GM04503 (cell line): Measurements from ENCODE around the gene FRRS1L.

ENCODE experiments used
- DNase-seq: peaks from one replicate; pipeline ENCODE4 v3.0.0-alpha.2; 2012; ENCODE audit warnings: low read depth

FRRS1L gene

GRCh38 chr9:109166771-109167601 lies at the start of gene FRRS1L:
TSS of gene FRRS1L (minus strand) at chr9:109167249. CDS start at chr9:109167138, 111 bp downstream.
- DNase-seq: no peak

GRCh38 chr9:109214414-109214813 lies 47.4 kb upstream of the FRRS1L start:
- DNase-seq: no peak

GRCh38 chr9:109213285-109214121 lies 46.5 kb upstream of the FRRS1L start:
- no peak for DNase-seq

- no peak for DNase-seq
Measured at GRCh38 chr9:109212768-109213167, 45.7 kb upstream of the FRRS1L start.

GRCh38 chr9:109206670-109207069 lies 39.6 kb upstream of the FRRS1L start:
- no peak for DNase-seq

GRCh38 chr9:109205526-109205925 lies 38.5 kb upstream of the FRRS1L start:
- no peak for DNase-seq

GRCh38 chr9:109203761-109204360 lies 36.8 kb upstream of the FRRS1L start:
- no peak for DNase-seq

GRCh38 chr9:109199676-109200075 lies 32.6 kb upstream of the FRRS1L start:
- DNase-seq: no peak

GRCh38 chr9:109198736-109199382 lies 31.8 kb upstream of the FRRS1L start:
- DNase-seq: no peak

GRCh38 chr9:109193974-109194556 lies 27.0 kb upstream of the FRRS1L start:
- no peak for DNase-seq

- no peak for DNase-seq
Measured at GRCh38 chr9:109192732-109193361, 25.8 kb upstream of the FRRS1L start.

GRCh38 chr9:109191746-109192145 lies 24.7 kb upstream of the FRRS1L start:
- DNase-seq: no peak

- no peak for DNase-seq
Measured at GRCh38 chr9:109190151-109190550, 23.1 kb upstream of the FRRS1L start.

GRCh38 chr9:109186857-109187520 lies 19.9 kb upstream of the FRRS1L start:
- DNase-seq: no peak

GRCh38 chr9:109182940-109183798 lies 16.1 kb upstream of the FRRS1L start:
- DNase-seq: no peak

GRCh38 chr9:109182550-109182939 lies 15.5 kb upstream of the FRRS1L start:
- DNase-seq: no peak

GRCh38 chr9:109181284-109181683 lies 14.2 kb upstream of the FRRS1L start:
- DNase-seq: no peak

GRCh38 chr9:109179801-109180523 lies 12.9 kb upstream of the FRRS1L start:
- no peak for DNase-seq

- DNase-seq: no peak
Measured at GRCh38 chr9:109176963-109177362, 9.9 kb upstream of the FRRS1L start.
